ENCODE results near the gene CDC42EP1.
"Not testable (repeated sequence)": the region's sequence is repeated elsewhere in the genome, so short reads cannot be mapped to it uniquely, and the experiment has no call there.

The CDC42EP1 gene

DNA sequence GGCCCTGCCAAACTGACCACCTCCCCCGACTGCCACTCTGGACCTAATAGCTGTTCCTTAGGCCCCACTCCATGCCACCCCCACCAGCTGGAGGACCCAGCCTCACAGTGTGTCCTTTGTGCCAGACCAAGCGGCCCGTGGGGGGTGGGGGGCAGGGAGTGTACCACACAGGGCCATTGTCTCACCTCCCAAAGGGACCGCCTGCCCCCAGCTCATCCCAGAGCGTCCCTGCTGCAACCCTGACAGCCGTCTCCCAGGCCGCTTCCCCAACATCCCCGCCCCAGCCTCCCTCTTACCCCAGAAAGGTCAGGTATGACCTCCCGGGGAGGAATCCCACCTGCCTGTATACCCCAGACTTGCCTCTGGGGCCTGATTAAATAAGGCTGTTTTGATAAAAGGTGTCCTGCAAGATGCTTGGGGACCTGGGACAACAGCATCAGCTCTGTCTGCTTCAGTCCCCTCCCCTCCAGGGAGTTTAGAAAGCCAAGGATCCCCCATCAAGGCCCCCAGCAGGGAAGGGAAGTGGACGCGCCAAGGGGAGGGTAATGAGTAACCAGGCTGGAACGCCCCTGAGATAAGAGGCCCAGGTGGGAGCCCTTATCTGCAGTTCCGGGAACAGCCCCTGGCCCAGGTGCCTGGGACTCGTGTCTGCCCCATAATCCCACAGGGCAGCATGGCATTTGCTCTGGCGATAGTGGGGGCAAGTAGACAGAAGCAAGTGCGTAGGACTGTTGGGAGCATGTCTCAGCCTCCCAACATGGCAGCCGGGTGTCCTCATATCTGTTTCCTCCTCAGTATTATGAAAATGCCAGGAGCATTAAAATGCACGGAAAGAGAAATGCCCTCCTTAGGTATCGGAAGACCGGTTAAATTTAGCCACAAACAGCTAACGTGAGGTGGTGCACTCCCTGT, 9.0 kb downstream of the CDC42EP1 start:
- Mint-ChIP-seq H3K9me3 (no peaks in the 10 kb centered on the region), H3K27me3 (peaks cover 99% of the 10 kb centered on the region), H3K4me1 (peaks cover 21% of the 10 kb centered on the region), H3K36me3 (no peaks in the 10 kb centered on the region), H3K4me3 (no peak overlapping the region), H3K27ac (no peak overlapping the region)
- DNase-seq: no peak
- CTCF ChIA-PET: interaction anchor here (0.6 to 16.9 kb wide), 6 partner anchors 15 to 402 kb away, joined by 3 to 411 read pairs (median 8); no protein-coding TSS in a partner anchor

DNA sequence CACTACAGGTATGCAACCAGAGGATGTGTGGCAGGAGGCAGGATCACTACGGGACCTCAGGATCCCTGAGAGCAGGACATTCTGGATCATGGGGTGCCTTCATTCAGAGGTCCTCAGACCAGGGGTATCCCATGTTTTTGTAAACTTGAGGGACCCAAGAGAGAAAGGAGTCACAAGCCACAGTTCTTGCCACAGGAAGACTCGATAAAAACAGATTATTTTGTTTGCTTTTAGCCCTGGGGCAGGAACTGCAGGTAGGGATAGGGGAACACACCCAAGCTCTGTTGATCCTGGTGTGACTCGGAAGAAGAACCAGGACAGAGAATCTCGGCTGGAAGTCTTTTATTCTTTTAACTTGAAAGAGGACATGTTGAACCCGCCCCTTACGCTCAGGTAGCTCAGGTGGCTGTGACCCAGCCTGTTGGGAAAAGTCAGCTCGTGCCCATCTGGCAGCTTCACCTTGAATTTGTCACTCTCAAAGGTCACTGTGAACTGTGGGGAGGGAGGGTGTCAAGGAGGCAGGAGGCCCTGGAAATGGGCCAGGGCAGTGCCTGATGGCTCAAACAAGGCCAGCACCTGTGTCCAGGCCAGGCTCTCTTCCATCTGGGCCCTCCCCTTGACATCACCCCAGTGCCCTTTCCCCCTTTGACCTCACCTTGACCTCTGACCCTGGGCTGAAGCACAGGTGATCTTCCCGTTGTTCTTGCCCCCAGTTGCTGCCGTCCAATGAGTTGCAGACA, 9.8 kb downstream of the CDC42EP1 start:
- Mint-ChIP-seq H3K36me3 (no peaks in the 10 kb centered on the region), H3K27me3 (peaks cover 99% of the 10 kb centered on the region), H3K9me3 (no peaks in the 10 kb centered on the region), H3K27ac (no peak overlapping the region), H3K4me1 (peaks cover 21% of the 10 kb centered on the region), H3K4me3 (no peak overlapping the region)
- no peak for DNase-seq
- CTCF ChIA-PET: interaction anchor here (0.6 to 16.9 kb wide), 6 partner anchors 10 to 403 kb away, joined by 3 to 411 read pairs (median 4); partner anchors contain the start of gene LGALS2

- Mint-ChIP-seq H3K27ac (no peak overlapping the region), H3K27me3 (peaks cover 98% of the 10 kb centered on the region), H3K4me1 (peaks cover 21% of the 10 kb centered on the region), H3K4me3 (no peak overlapping the region), H3K36me3 (no peaks in the 10 kb centered on the region), H3K9me3 (no peaks in the 10 kb centered on the region)
- no peak for DNase-seq
- CTCF ChIA-PET: interaction anchor here (0.7 to 16.9 kb wide), 4 partner anchors 9 to 26 kb away, joined by 3 to 411 read pairs (median 10); partner anchors contain the start of gene LGALS2
These were observed 10.3 kb downstream of the CDC42EP1 start for GRCh38 chr22:37570661-37570976.

- no peak overlapping the region for H3K27ac Mint-ChIP-seq
- H3K4me1 Mint-ChIP-seq: peaks cover 14% of the 10 kb centered on the region
- no peaks in the 10 kb centered on the region for H3K9me3 Mint-ChIP-seq
- H3K36me3 Mint-ChIP-seq: no peaks in the 10 kb centered on the region
- no peak overlapping the region for H3K4me3 Mint-ChIP-seq
- H3K27me3 Mint-ChIP-seq: peaks cover 95% of the 10 kb centered on the region
- CTCF ChIA-PET: interaction anchor here (1.1 to 16.9 kb wide), 3 partner anchors 9 to 27 kb away, joined by 6 to 411 read pairs (median 13); partner anchors contain the start of gene LGALS2
- DNase-seq: no peak
These were observed 11.1 kb downstream of the CDC42EP1 start for GRCh38 chr22:37571258-37571991.

GRCh38 chr22:37571992-37572373, 11.7 kb downstream of the CDC42EP1 start:
- no peaks in the 10 kb centered on the region for H3K9me3 Mint-ChIP-seq
- H3K36me3 Mint-ChIP-seq: no peaks in the 10 kb centered on the region
- DNase-seq: no peak
- no peak overlapping the region for H3K4me3 Mint-ChIP-seq
- peaks cover 9% of the 10 kb centered on the region for H3K4me1 Mint-ChIP-seq
- peaks cover 95% of the 10 kb centered on the region for H3K27me3 Mint-ChIP-seq
- no peak overlapping the region for H3K27ac Mint-ChIP-seq
- CTCF ChIA-PET: interaction anchor here (16.9 kb wide), 1 partner anchor 27 kb away, joined by 411 read pairs; no protein-coding TSS in a partner anchor

- DNase-seq: no peak
- CTCF ChIA-PET: interaction anchor here (0.6 to 1.6 kb wide), 4 partner anchors 9 to 17 kb away, joined by 3 to 4 read pairs (median 3); no protein-coding TSS in a partner anchor
- peaks cover 86% of the 10 kb centered on the region for H3K27me3 Mint-ChIP-seq
- no peak overlapping the region for H3K4me3 Mint-ChIP-seq
- H3K9me3 Mint-ChIP-seq: no peaks in the 10 kb centered on the region
- no peak overlapping the region for H3K27ac Mint-ChIP-seq
- peaks cover 9% of the 10 kb centered on the region for H3K4me1 Mint-ChIP-seq
- H3K36me3 Mint-ChIP-seq: no peaks in the 10 kb centered on the region
These were observed 15.3 kb downstream of the CDC42EP1 start for GRCh38 chr22:37575490-37576003.

DNA sequence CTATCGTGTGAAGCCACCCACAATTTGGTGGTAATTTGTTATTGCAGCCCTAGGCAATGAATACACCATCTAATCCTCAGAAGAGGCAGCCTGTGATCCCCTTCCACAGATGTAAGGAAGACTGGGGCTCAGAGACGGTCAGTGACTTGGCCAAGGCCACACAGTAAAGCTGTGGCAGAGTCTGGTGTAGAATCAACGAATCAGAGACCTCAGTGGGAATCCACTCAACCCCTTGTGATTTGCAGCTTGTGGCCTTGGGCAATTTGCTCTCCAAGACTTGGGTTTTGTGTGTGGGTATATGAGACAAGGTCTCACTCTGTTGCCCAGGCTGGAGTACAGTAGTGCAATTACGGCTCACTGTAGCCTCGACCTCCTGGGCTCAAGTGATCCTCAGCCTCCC, 17.7 kb downstream of the CDC42EP1 start:
- H3K9me3 Mint-ChIP-seq: no peaks in the 10 kb centered on the region
- peaks cover 12% of the 10 kb centered on the region for H3K4me1 Mint-ChIP-seq
- no peak overlapping the region for H3K27ac Mint-ChIP-seq
- H3K27me3 Mint-ChIP-seq: peaks cover 77% of the 10 kb centered on the region
- CTCF ChIA-PET: interaction anchor here (1.0 to 1.7 kb wide), 3 partner anchors 11 to 14 kb away, joined by 3 to 7 read pairs (median 5); no protein-coding TSS in a partner anchor
- H3K4me3 Mint-ChIP-seq: no peak overlapping the region
- no peaks in the 10 kb centered on the region for H3K36me3 Mint-ChIP-seq
- DNase-seq: no peak

DNA sequence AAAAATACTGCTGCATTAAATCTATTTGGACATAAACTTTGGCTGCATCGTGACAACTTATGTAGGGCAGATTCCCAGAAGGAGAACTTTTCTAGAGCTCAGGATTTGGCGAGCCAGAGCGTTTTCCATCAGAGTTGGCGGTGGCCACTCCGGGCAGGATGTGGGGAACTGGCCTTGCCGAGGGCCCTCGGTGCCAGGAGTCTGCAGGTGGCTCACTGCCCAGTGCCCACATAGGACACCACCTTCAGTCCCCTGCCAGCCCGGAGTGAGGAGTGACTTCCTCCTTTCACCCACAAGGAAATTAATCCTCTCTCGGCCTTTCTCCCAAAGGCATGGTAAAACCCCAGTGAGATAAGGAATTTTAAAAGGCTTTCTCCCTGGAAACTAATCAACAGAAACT, 21.2 kb downstream of the CDC42EP1 start:
- CTCF ChIA-PET: interaction anchor here (1.2 to 3.0 kb wide), 3 partner anchors 11 to 15 kb away, joined by 3 to 12 read pairs (median 4); no protein-coding TSS in a partner anchor
- Mint-ChIP-seq H3K4me3 (no peak overlapping the region), H3K9me3 (no peaks in the 10 kb centered on the region), H3K36me3 (no peaks in the 10 kb centered on the region), H3K27me3 (peaks cover 76% of the 10 kb centered on the region), H3K4me1 (peaks cover 12% of the 10 kb centered on the region), H3K27ac (no peak overlapping the region)
- no peak for DNase-seq

- Mint-ChIP-seq H3K9me3 (no peaks in the 10 kb centered on the region), H3K27me3 (peaks cover 76% of the 10 kb centered on the region), H3K4me1 (peaks cover 12% of the 10 kb centered on the region), H3K36me3 (no peaks in the 10 kb centered on the region), H3K27ac (no peak overlapping the region), H3K4me3 (no peak overlapping the region)
- CTCF ChIA-PET: interaction anchor here (1.1 to 3.0 kb wide), 4 partner anchors 10 to 266 kb away, joined by 3 to 12 read pairs (median 4); no protein-coding TSS in a partner anchor
- DNase-seq: no peak
These were observed 22.2 kb downstream of the CDC42EP1 start for GRCh38 chr22:37582526-37582925.

GRCh38 chr22:37588546-37589215, 28.4 kb downstream of the CDC42EP1 start:
- Mint-ChIP-seq H3K27me3 (peaks cover 61% of the 10 kb centered on the region), H3K4me3 (no peak overlapping the region), H3K9me3 (no peaks in the 10 kb centered on the region), H3K27ac (no peak overlapping the region), H3K36me3 (no peaks in the 10 kb centered on the region), H3K4me1 (peaks cover 13% of the 10 kb centered on the region)
- CTCF ChIA-PET: interaction anchor here (0.7 to 5.9 kb wide), 3 partner anchors 11 to 45 kb away, joined by 3 to 95 read pairs (median 4); no protein-coding TSS in a partner anchor
- DNase-seq: no peak

DNA sequence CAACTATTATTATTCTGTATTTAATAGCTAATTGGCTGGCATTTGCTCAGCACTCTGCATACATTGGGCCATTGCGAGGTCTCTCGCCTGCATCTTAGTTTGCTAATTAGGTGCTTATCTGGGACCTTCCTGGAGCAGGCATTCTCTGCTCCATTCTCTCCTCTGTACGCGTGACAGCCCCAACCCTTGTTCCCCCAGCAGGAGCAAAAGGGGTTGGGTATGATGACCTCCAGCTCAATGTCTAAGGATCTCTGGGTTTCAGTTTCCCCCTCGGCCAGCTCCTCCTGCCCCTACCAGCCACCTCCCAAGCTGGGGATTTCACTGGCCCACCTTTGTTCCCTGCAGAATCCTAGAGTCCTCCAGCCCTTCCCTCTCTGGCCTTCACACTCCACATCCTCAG, 29.4 kb downstream of the CDC42EP1 start:
- no peak for DNase-seq
- Mint-ChIP-seq H3K27ac (no peak overlapping the region), H3K4me1 (peaks cover 13% of the 10 kb centered on the region), H3K27me3 (peaks cover 59% of the 10 kb centered on the region), H3K4me3 (no peak overlapping the region), H3K36me3 (no peaks in the 10 kb centered on the region), H3K9me3 (no peaks in the 10 kb centered on the region)
- CTCF ChIA-PET: interaction anchor here (0.7 to 5.9 kb wide), 5 partner anchors 12 to 46 kb away, joined by 3 to 95 read pairs (median 4); no protein-coding TSS in a partner anchor

DNA sequence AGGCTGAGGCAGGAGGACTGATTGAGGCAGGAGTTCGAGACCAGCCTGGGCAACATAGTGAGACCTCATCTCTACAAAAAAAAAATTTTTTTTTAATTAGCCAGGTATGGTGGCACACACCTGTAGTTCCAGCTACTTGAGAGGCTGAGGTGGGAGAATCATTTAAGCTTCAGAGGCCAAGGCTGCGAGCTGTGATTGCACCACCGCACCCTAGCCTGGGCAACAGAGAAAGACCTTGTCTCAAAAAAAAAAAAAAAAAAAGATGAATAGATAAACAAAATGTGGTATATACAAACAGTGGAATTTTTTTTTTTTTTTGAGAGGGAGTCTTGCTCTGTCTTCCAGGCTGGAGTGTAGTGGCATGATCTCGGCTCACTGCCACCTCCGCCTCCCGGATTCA, 30.8 kb downstream of the CDC42EP1 start:
- H3K27me3 Mint-ChIP-seq: peaks cover 49% of the 10 kb centered on the region
- H3K27ac Mint-ChIP-seq, DNase-seq, H3K36me3 Mint-ChIP-seq, H3K9me3 Mint-ChIP-seq, H3K4me3 Mint-ChIP-seq: not testable (repeated sequence)
- CTCF ChIA-PET: interaction anchor here (0.8 to 5.9 kb wide), 6 partner anchors 23 to 275 kb away, joined by 3 to 95 read pairs (median 3); no protein-coding TSS in a partner anchor
- H3K4me1 Mint-ChIP-seq: peaks cover 13% of the 10 kb centered on the region
